Measurements from ENCODE around the gene LONP1.

- TF ChIP-seq ZNF19 (tag by site-specific recombination; IDR thresholded peaks at IDR 0.05; ENCODE audit: low read depth) (no peak), ZNF423 (tag by site-specific recombination; IDR thresholded peaks at IDR 0.05) (no peak), CTCF (tag by site-specific recombination; IDR thresholded peaks at IDR 0.05) (no peak), ZNF112 (tag by site-specific recombination; IDR thresholded peaks at IDR 0.05) (no peak), ZBTB7A (tag by site-specific recombination; IDR thresholded peaks at IDR 0.05; ENCODE audit: low read depth) (no peak), ZNF561 (tag by site-specific recombination; IDR thresholded peaks at IDR 0.05; ENCODE audit: borderline replicate concordance) (no peak), ZNF639 (tag by site-specific recombination; IDR thresholded peaks at IDR 0.05) (no peak)
Observed at GRCh38 chr19:5666921-5667610, 52.9 kb downstream of the LONP1 start.
